GM21717 (cell line): Measurements from ENCODE around the gene CES3.
A peak's percentile ranks its signal among the peaks of the same experiment; 100 is the strongest.
"Not testable (repeated sequence)": the region's sequence is repeated elsewhere in the genome, so short reads cannot be mapped to it uniquely, and the experiment has no call there.

Source experiments
- ATAC-seq: cut with Tn5 transposase; IDR thresholded peaks from one replicate; pipeline ENCODE4 v1.9.1; 2021; ENCODE audit warnings: mild to moderate bottlenecking, moderate library complexity; ENCODE audit not compliant: unreplicated experiment

The CES3 gene

DNA sequence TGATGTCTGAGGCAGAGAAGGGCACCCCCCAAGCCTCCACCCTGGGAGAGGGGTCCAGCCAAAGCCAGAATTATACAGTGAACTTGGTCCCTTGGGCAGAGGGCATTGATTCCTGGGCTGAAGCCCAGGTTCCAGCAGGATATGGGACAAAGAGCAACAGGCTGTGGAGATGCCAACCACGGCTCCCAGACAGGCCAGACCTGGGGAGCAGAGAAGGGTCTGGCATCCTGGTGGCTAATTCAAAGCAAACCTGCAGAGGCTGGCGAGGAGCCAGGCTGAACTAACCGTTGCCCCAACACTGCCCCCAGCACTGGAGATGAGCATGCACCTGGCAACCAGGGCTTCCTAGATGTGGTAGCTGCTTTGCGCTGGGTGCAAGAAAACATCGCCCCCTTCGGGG, 3.0 kb downstream of the CES3 start:
- ATAC-seq = no peak

GRCh38 chr16:66968847-66969246, 7.8 kb downstream of the CES3 start:
- ATAC-seq = no peak

GRCh38 chr16:66970775-66971720, 10.0 kb downstream of the CES3 start:
- ATAC-seq = no peak

DNA sequence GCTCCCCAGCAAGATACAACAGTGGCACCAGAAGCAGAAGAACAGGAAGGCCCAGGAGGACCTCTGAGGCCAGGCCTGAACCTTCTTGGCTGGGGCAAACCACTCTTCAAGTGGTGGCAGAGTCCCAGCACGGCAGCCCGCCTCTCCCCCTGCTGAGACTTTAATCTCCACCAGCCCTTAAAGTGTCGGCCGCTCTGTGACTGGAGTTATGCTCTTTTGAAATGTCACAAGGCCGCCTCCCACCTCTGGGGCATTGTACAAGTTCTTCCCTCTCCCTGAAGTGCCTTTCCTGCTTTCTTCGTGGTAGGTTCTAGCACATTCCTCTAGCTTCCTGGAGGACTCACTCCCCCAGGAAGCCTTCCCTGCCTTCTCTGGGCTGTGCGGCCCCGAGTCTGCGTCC, 11.9 kb downstream of the CES3 start:
- ATAC-seq = no peak

GRCh38 chr16:66973716-66974115, 12.7 kb downstream of the CES3 start:
- no peak for ATAC-seq

DNA sequence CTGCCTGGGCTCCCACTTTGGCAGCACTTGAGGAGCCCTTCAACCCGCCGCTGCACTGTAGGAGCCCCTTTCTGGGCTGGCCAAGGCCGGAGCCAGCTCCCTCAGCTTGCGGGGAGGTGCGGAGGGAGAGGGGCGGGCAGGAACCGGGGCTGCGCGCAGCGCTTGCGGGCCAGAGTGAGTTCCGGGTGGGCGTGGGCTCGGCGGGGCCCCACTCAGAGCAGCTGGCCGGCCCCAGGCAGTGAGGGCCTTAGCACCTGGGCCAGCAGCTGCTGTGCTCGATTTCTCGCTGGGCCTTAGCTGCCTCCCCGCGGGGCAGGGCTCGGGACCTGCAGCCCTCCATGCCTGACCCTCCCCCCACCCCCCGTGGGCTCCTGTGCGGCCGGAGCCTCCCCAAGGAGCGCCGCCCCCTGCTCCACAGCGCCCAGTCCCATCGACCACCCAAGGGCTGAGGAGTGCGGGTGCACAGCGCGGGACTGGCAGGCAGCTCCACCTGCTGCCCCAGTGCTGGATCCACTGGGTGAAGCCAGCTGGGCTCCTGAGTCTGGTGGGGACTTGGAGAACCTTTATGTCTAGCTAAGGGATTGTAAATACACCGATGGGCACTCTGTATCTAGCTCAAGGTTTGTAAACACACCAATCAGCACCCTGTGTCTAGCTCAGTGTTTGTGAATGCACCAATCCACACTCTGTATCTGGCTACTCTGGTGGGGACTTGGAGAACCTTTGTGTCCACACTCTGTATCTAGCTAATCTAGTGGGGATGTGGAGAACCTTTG, 13.3 kb downstream of the CES3 start:
- ATAC-seq = not testable (repeated sequence)

DNA sequence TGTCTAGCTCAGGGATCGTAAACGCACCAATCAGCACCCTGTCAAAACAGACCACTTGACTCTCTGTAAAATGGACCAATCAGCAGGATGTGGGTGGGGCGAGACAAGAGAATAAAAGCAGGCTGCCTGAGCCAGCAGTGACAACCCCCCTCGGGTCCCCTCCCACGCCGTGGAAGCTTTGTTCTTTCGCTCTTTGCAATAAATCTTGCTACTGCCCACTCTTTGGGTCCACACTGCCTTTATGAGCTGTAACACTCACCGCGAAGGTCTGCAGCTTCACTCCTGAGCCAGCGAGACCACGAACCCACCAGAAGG, 13.8 kb downstream of the CES3 start:
- not testable (repeated sequence) for ATAC-seq

GRCh38 chr16:66975302-66975893, 14.3 kb downstream of the CES3 start:
- ATAC-seq = no peak

DNA sequence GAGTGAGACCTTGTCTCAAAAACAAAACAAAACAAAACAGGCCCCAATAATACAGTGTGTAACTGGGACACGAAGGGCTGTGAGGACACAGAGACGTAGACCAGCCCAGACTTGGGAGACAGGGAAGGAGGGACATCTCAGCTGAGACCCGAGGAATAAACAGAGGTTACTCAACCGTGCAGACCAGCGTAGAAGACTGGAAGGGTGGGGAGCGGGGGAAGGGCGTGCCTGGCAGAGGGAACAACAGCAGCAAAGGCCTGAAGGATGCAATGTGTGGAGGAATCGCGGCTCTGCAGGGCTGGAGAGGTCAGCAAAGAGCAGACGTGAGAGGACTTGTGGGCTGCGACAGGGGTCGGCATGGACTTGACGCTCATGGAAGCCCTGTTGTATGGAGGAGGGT, 15.7 kb downstream of the CES3 start:
- no peak for ATAC-seq

DNA sequence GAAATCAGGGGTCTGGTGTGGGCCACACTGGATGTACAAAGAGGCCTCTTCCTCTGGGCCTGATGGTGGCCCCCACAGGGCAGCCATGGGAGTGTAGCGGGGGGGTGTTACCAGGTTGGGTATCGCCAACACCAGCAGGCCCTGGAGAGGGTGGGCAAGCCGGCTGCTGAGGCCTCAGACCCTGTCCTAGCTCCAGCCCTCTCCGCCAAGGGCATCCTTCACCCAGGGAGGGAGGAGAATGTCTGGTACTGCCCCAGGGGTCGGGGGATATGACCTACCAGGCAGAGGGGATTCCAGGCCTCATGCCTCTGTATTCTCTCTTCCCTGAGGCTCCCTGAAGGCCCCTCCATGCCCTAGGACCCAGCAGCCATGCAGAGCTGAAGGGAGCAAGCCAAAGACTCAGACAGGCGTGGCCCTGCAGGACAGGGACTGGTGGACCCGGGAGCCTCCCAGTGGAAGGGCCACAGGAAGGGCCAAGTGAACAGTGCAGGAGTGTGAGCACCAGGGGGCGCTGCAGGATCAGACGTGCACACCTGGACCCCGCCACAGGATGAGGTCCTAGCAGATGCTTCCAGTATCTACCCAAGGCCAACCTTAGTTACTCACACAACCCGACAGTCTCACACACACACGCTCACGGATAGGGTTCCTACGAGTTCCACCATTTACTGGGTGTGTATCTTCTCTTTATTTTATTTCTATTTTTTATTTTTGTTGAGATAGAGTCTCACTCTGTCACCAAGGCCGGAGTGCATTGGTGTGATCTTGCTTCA, 16.5 kb downstream of the CES3 start:
- peak; percentile 68 for ATAC-seq

GRCh38 chr16:66979011-66979717, 18.1 kb downstream of the CES3 start:
- ATAC-seq = no peak

- ATAC-seq = no peak
Observed at GRCh38 chr16:66983033-66983432, 22.0 kb downstream of the CES3 start.

DNA sequence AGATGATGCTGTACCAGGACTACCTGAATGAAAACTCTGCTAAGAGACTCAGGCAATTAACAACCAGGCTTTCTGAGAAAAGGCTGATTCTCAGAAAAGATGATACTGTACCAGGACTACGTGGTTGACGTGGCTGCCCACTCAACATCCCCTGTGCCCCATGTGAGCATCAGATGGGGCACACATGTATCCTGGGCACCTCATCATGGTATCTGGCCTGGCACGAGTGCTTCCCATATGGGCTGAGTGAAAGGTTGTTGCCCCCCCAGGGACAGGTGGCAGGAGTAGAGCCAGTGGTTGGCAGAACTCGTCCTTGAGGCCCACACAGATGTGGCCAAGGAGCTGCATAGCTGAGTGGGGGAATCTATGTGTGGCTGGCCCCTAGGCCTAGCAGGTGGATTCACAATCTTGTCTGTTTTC, 23.8 kb downstream of the CES3 start:
- ATAC-seq = no peak

- no peak for ATAC-seq
Observed at GRCh38 chr16:66986559-66986958, 25.5 kb downstream of the CES3 start.

DNA sequence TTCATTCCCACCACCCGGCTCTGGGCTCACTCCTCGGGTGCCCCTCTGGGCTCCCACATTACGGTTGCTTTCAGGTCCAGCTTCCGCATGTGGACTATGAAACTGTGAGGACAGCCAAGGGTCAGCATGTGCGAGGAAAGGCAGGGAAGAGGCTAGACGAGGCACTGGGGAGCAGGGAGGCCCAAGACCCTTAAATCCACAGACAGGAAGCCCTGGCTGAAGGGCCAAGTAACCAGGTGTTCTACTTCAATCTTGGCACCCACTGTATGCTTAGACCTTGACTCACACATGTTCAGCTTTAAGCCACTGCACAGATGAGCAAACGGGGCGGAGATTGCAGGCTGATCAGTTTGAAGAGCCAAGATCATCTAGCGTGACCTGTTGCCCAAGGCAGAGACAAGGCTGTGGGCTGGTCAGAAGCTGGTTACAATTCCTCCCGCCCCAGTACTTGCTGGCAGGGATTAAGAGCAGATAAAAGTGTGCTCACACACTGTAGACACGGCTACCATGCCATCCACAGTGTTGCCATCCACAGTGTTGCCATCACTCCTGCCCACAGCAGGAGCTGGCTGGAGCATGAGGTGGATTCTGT, 27.2 kb downstream of the CES3 start, which contains the start of gene CES4A:
Gene CES4A, plus strand, starts transcription at position 393 of the 592 bp plus-strand sequence. Its CDS starts 184 bp downstream, at position 577.
- no peak for ATAC-seq

GRCh38 chr16:66991545-66992077, 30.5 kb downstream of the CES3 start:
- ATAC-seq = no peak

GRCh38 chr16:66993558-66993957, 32.5 kb downstream of the CES3 start:
- not testable (repeated sequence) for ATAC-seq

GRCh38 chr16:66996324-66996982, 35.4 kb downstream of the CES3 start:
- no peak for ATAC-seq

DNA sequence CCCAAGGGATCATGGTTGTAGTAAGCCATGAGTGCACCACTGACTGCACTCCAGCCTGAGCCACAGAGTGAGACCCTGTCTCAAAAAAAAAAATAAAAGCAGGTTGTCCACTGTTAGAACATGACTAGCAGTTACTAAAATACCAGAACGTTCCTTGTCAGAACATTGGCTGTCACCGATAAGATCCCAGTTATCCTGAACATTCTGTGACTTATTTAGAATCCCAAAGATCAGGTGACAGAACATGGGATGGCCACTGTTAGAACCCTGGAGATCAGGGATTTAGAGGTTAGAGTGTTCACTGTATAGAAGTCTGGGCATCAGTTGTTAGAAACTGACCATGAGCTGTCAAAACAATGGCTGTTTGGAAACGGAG, 35.9 kb downstream of the CES3 start:
- ATAC-seq = no peak
